ENCODE data around the gene RBCK1.

GRCh38 chr20:478949-479429 is 70.9 kb downstream of the RBCK1 start:
- TF ChIP-seq, protein P1, sequence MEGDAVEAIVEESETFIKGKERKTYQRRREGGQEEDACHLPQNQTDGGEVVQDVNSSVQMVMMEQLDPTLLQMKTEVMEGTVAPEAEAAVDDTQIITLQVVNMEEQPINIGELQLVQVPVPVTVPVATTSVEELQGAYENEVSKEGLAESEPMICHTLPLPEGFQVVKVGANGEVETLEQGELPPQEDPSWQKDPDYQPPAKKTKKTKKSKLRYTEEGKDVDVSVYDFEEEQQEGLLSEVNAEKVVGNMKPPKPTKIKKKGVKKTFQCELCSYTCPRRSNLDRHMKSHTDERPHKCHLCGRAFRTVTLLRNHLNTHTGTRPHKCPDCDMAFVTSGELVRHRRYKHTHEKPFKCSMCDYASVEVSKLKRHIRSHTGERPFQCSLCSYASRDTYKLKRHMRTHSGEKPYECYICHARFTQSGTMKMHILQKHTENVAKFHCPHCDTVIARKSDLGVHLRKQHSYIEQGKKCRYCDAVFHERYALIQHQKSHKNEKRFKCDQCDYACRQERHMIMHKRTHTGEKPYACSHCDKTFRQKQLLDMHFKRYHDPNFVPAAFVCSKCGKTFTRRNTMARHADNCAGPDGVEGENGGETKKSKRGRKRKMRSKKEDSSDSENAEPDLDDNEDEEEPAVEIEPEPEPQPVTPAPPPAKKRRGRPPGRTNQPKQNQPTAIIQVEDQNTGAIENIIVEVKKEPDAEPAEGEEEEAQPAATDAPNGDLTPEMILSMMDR (IDR thresholded peaks at IDR 0.05; ENCODE audit: low read length): peak; percentile 72
- no peak for TF ChIP-seq EZH2 (IDR thresholded peaks at IDR 0.05; ENCODE audit: borderline replicate concordance, low read length)
